Calu3 (cell line): ENCODE results near the gene COA6. TPM values are rescaled to one million over a fixed set of nuclear protein-coding genes. Genes with fewer than 3 reads are reported as not detected.

Experiments used
- BruUV-seq: library from RNA; stranded (reverse); fragments of 400-500 nt; replicated peaks from 2 replicates; lab custom pipeline; 2021; lab: Mats Ljungman, UMichigan
- CTCF ChIA-PET: fragments of 300-600 bp; sonication (Branson Sonifier 250); formaldehyde crosslinking; loops from one replicate; lab custom pipeline; 2022; ENCODE audit warnings: antibody characterized with exemption; lab: Charles Lee
- DNase-seq: peaks from one replicate; pipeline ENCODE4 v3.0.0; 2022
- H3K27ac Mint-ChIP-seq: one replicate; pipeline ENCODE4 v1.8.0; 2022; ENCODE audit warnings: mixed read lengths; ENCODE audit not compliant: unreplicated experiment
- H3K27me3 Mint-ChIP-seq: one replicate; pipeline ENCODE4 v1.8.0; 2022; ENCODE audit warnings: mixed read lengths; ENCODE audit not compliant: unreplicated experiment
- H3K36me3 Mint-ChIP-seq: one replicate; pipeline ENCODE4 v1.8.0; 2022; ENCODE audit warnings: mild to moderate bottlenecking, moderate library complexity, mixed read lengths; ENCODE audit not compliant: insufficient read depth, unreplicated experiment
- H3K4me1 Mint-ChIP-seq: one replicate; pipeline ENCODE4 v1.8.0; 2022; ENCODE audit warnings: mild to moderate bottlenecking, low read depth, mixed read lengths; ENCODE audit not compliant: unreplicated experiment
- H3K4me3 Mint-ChIP-seq: one replicate; pipeline ENCODE4 v1.8.0; 2022; ENCODE audit warnings: mild to moderate bottlenecking, low read depth, moderate library complexity, mixed read lengths; ENCODE audit not compliant: unreplicated experiment
- H3K9me3 Mint-ChIP-seq: one replicate; pipeline ENCODE4 v1.8.0; 2022; ENCODE audit warnings: low read depth, mixed read lengths; ENCODE audit not compliant: unreplicated experiment
- intact Hi-C: fragments of 100-400 bp; cut with micrococcal nuclease; formaldehyde crosslinking; loops from one replicate; pipeline ENCODE4 v1.10.0; 2022; ENCODE audit not compliant: unreplicated experiment
- total RNA-seq: library from RNA; stranded (reverse); gene quantifications from 2 replicates; pipeline ENCODE4 v1.2.3, GENCODE V29; 2022
- TF ChIP-seq, protein P1 (sequence below): fragments of 200-600 bp; IDR thresholded peaks from one replicate; pipeline ENCODE4 v1.8.0; 2022; ENCODE audit warnings: antibody characterized with exemption; ENCODE audit not compliant: unreplicated experiment

COA6 gene
- total RNA-seq, 1 experiment from 2014 or later: 46.4 TPM

- DNase-seq: no peak
- peaks cover 12% of the 10 kb centered on the region for H3K9me3 Mint-ChIP-seq
- intact Hi-C loops: no loop called here
- no peaks in the 10 kb centered on the region for H3K36me3 Mint-ChIP-seq
- no TSS peak for BruUV-seq
- H3K4me3 Mint-ChIP-seq: no peak overlapping the region
- no peaks in the 10 kb centered on the region for H3K4me1 Mint-ChIP-seq
- peaks cover 17% of the 10 kb centered on the region for H3K27me3 Mint-ChIP-seq
- CTCF ChIA-PET: interaction anchor here (1.0 to 1.6 kb wide), 2 partner anchors 10 to 13 kb away, joined by 3 read pairs; no protein-coding TSS in a partner anchor
- H3K27ac Mint-ChIP-seq: no peak overlapping the region
- TF ChIP-seq, protein P1, sequence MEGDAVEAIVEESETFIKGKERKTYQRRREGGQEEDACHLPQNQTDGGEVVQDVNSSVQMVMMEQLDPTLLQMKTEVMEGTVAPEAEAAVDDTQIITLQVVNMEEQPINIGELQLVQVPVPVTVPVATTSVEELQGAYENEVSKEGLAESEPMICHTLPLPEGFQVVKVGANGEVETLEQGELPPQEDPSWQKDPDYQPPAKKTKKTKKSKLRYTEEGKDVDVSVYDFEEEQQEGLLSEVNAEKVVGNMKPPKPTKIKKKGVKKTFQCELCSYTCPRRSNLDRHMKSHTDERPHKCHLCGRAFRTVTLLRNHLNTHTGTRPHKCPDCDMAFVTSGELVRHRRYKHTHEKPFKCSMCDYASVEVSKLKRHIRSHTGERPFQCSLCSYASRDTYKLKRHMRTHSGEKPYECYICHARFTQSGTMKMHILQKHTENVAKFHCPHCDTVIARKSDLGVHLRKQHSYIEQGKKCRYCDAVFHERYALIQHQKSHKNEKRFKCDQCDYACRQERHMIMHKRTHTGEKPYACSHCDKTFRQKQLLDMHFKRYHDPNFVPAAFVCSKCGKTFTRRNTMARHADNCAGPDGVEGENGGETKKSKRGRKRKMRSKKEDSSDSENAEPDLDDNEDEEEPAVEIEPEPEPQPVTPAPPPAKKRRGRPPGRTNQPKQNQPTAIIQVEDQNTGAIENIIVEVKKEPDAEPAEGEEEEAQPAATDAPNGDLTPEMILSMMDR: no peak
Measured at GRCh38 chr1:234336359-234336758, 36.9 kb upstream of the COA6 start.

- CTCF ChIA-PET: interaction anchor here (0.6 to 1.6 kb wide), 3 partner anchors 11 to 632 kb away, joined by 3 read pairs; no protein-coding TSS in a partner anchor
- Mint-ChIP-seq H3K27ac (no peak overlapping the region), H3K36me3 (no peaks in the 10 kb centered on the region), H3K4me1 (no peaks in the 10 kb centered on the region), H3K4me3 (no peak overlapping the region), H3K9me3 (peaks cover 12% of the 10 kb centered on the region), H3K27me3 (peaks cover 9% of the 10 kb centered on the region)
- DNase-seq: no peak
- intact Hi-C loops: no loop called here
- TF ChIP-seq, protein P1: no peak
- no TSS peak for BruUV-seq
Measured at GRCh38 chr1:234337233-234337632, 36.0 kb upstream of the COA6 start.

DNA sequence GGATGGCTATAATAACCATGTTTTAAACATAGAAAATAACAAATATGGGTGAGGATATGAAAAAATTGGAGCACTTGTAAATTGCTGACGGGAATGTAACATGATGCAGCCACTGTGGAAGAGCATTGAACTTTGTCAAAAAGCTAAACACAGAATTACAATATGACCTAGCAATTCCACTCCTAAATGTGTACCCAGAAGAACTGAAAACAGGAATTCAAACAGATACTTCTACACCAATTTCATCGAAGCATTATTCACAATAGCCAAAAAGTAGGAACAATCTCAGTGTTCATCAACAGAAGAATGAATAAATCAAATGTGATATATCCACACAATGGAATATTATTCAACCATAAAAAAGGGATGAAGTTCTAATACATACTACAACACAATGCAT, 32.7 kb upstream of the COA6 start:
- no peaks in the 10 kb centered on the region for H3K4me1 Mint-ChIP-seq
- no peak for DNase-seq
- H3K27me3 Mint-ChIP-seq: no peaks in the 10 kb centered on the region
- no peak overlapping the region for H3K27ac Mint-ChIP-seq
- TF ChIP-seq, protein P1: no peak
- BruUV-seq: no TSS peak
- peaks cover 12% of the 10 kb centered on the region for H3K9me3 Mint-ChIP-seq
- no peak overlapping the region for H3K4me3 Mint-ChIP-seq
- intact Hi-C loops: no loop called here
- CTCF ChIA-PET: no interaction called here
- no peaks in the 10 kb centered on the region for H3K36me3 Mint-ChIP-seq

GRCh38 chr1:234342774-234343173, 30.5 kb upstream of the COA6 start:
- no TSS peak for BruUV-seq
- H3K4me3 Mint-ChIP-seq: no peak overlapping the region
- H3K27me3 Mint-ChIP-seq: no peaks in the 10 kb centered on the region
- CTCF ChIA-PET: no interaction called here
- TF ChIP-seq, protein P1: no peak
- H3K27ac Mint-ChIP-seq: no peak overlapping the region
- DNase-seq: no peak
- intact Hi-C loops: no loop called here
- H3K9me3 Mint-ChIP-seq: peaks cover 4% of the 10 kb centered on the region
- H3K4me1 Mint-ChIP-seq: no peaks in the 10 kb centered on the region
- no peaks in the 10 kb centered on the region for H3K36me3 Mint-ChIP-seq
